Measurements from ENCODE around the gene NF1.

NF1 gene

DNA sequence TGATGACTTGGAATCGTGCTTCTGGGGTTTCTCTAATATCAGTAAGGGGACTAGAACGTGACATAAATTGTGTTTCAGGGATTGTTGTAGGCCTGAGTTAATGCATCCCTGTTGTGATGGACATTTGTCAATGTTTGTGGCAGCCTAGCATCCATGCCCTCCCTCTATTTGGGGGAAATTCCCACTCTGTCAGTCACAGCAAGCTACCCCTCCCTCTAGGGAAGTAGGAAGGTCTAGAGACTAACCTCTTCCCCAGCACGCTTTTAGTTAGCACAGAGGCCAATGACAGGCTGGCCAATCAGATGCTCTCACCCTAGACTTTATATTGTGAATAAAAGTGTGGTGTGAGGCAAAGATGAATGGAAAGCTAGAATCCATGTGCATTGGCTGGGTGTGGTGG, 32.4 kb upstream of the NF1 start:
- H3K4me3 ChIP-seq (ENCODE audit: low read length): no peak overlapping the region
- H3K36me3 ChIP-seq (replicated peaks; ENCODE audit: low read depth, low read length): no peaks in the 10 kb centered on the region
- H2AFZ ChIP-seq (ENCODE audit: low read depth, low read length): no peak overlapping the region
- H3K27ac ChIP-seq (ENCODE audit: low read length): no peak overlapping the region
- no peaks in the 10 kb centered on the region for H3K9me3 ChIP-seq (ENCODE audit: insufficient read depth, low read length)
- no peaks in the 10 kb centered on the region for H4K20me1 ChIP-seq (ENCODE audit: insufficient read depth, low read length)
- no peak overlapping the region for H3K9ac ChIP-seq (ENCODE audit: low read length)
- no peak for TF ChIP-seq EZH2phosphoT487 (IDR thresholded peaks at IDR 0.05; ENCODE audit: low read depth)
- TF ChIP-seq, protein P1, sequence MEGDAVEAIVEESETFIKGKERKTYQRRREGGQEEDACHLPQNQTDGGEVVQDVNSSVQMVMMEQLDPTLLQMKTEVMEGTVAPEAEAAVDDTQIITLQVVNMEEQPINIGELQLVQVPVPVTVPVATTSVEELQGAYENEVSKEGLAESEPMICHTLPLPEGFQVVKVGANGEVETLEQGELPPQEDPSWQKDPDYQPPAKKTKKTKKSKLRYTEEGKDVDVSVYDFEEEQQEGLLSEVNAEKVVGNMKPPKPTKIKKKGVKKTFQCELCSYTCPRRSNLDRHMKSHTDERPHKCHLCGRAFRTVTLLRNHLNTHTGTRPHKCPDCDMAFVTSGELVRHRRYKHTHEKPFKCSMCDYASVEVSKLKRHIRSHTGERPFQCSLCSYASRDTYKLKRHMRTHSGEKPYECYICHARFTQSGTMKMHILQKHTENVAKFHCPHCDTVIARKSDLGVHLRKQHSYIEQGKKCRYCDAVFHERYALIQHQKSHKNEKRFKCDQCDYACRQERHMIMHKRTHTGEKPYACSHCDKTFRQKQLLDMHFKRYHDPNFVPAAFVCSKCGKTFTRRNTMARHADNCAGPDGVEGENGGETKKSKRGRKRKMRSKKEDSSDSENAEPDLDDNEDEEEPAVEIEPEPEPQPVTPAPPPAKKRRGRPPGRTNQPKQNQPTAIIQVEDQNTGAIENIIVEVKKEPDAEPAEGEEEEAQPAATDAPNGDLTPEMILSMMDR (IDR thresholded peaks at IDR 0.05; ENCODE audit: low read depth, low read length): no peak
- H3K4me1 ChIP-seq (ENCODE audit: low read length): peaks cover 14% of the 10 kb centered on the region
- H3K4me2 ChIP-seq (ENCODE audit: low read length): no peak overlapping the region
- H3K79me2 ChIP-seq (ENCODE audit: low read length): no peaks in the 10 kb centered on the region
- H3K27me3 ChIP-seq (ENCODE audit: low read depth, low read length): 0 out of 2 replicates have a peak, but pooled peaks cover 4% of the 10 kb centered on the region

DNA sequence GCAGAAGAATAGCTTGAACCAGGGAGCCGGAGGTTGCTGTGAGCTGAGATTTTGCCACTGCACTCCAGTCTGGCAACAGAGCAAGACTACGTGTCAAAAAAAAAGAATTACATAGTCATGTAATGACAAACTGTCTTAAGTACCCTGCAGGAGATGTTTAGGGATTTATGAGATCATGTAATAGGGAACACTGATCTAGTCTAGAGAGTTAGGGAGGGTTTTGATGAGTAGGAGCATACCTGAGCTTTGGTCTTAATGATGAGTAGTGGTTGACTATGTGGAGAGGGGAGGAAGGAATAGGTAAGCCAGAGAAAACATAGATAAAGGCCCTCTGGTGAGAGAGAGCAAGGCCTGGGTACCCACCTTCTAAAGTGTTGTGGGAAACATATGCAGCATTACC, 30.1 kb upstream of the NF1 start:
- H3K27me3 ChIP-seq (ENCODE audit: low read depth, low read length): 0 out of 2 replicates have a peak, but pooled peaks cover 4% of the 10 kb centered on the region
- TF ChIP-seq, protein P1 (IDR thresholded peaks at IDR 0.05; ENCODE audit: low read depth, low read length): no peak
- no peak for TF ChIP-seq EZH2phosphoT487 (IDR thresholded peaks at IDR 0.05; ENCODE audit: low read depth)
- H3K36me3 ChIP-seq (replicated peaks; ENCODE audit: low read depth, low read length): no peaks in the 10 kb centered on the region

DNA sequence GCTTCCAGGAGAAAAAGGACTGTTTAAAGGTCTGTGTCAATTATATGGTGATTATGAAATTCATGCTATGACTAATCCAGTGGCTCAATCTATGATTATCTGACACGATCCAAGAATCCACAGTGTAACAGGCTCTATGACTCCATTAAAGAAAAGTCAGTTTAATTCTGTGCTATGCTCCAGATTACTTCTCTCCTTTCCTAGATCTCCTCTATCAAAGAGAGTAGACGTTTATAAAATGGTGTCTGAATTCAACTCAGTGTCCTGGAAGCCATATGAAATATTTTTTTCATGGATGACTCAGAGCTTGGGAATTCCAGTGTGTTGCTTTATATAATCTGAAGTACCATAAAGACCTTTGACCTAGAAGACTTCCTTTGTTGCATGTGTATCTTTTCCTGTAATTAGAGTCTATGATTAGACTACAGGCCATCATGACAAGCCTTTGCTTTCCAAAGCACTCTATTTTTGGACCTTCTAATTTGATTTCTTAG, 27.0 kb upstream of the NF1 start:
- Histone ChIP-seq H3K4me1 (ENCODE audit: low read length) (no peaks in the 10 kb centered on the region), H3K4me3 (ENCODE audit: low read length) (no peak overlapping the region), H2AFZ (ENCODE audit: low read depth, low read length) (no peak overlapping the region), H3K9me3 (ENCODE audit: insufficient read depth, low read length) (no peaks in the 10 kb centered on the region), H3K36me3 (replicated peaks; ENCODE audit: low read depth, low read length) (no peaks in the 10 kb centered on the region), H3K27me3 (ENCODE audit: low read depth, low read length) (0 out of 2 replicates have a peak, but pooled peaks cover 4% of the 10 kb centered on the region), H4K20me1 (ENCODE audit: insufficient read depth, low read length) (no peaks in the 10 kb centered on the region), H3K79me2 (ENCODE audit: low read length) (no peaks in the 10 kb centered on the region), H3K4me2 (ENCODE audit: low read length) (no peak overlapping the region), H3K9ac (ENCODE audit: low read length) (no peak overlapping the region), H3K27ac (ENCODE audit: low read length) (no peak overlapping the region)
- TF ChIP-seq EZH2phosphoT487 (IDR thresholded peaks at IDR 0.05; ENCODE audit: low read depth): no peak
- TF ChIP-seq, protein P1 (IDR thresholded peaks at IDR 0.05; ENCODE audit: low read depth, low read length): no peak

More for the DNA sequence above, 30.1 kb upstream of the NF1 start:
- Histone ChIP-seq H3K4me3 (ENCODE audit: low read length) (no peak overlapping the region), H3K4me1 (ENCODE audit: low read length) (peaks cover 6% of the 10 kb centered on the region), H3K9me3 (ENCODE audit: insufficient read depth, low read length) (no peaks in the 10 kb centered on the region), H3K79me2 (ENCODE audit: low read length) (no peaks in the 10 kb centered on the region), H3K9ac (ENCODE audit: low read length) (no peak overlapping the region), H4K20me1 (ENCODE audit: insufficient read depth, low read length) (no peaks in the 10 kb centered on the region), H3K4me2 (ENCODE audit: low read length) (no peak overlapping the region), H3K27ac (ENCODE audit: low read length) (no peak overlapping the region), H2AFZ (ENCODE audit: low read depth, low read length) (no peak overlapping the region)

DNA sequence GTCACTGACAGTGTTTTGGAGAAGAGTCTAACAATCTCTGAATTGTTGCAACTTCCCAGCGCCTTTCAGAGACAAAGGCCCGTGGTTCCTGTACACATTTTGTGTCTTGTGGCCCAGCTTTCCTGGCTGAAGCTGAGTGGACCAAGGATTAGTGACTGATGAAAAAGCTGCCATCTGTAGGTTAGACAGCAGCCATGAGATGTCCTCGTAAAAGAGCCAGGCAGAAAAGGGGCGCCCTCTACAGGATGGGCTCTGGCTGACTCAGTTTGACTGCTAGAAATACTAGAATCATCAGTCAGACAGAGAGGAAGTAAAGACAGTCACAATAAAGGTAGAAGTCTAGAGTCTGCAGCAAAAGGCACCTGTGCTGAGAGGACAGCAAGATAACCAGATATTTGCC, 26.5 kb upstream of the NF1 start:
- no peak overlapping the region for H3K4me3 ChIP-seq (ENCODE audit: low read length)
- H3K27ac ChIP-seq (ENCODE audit: low read length): no peak overlapping the region
- no peaks in the 10 kb centered on the region for H3K79me2 ChIP-seq (ENCODE audit: low read length)
- TF ChIP-seq, protein P1 (IDR thresholded peaks at IDR 0.05; ENCODE audit: low read depth, low read length): peak; percentile 80
- no peak for TF ChIP-seq EZH2phosphoT487 (IDR thresholded peaks at IDR 0.05; ENCODE audit: low read depth)
- H3K27me3 ChIP-seq (ENCODE audit: low read depth, low read length): 0 out of 2 replicates have a peak, but pooled peaks cover 4% of the 10 kb centered on the region
- H3K36me3 ChIP-seq (replicated peaks; ENCODE audit: low read depth, low read length): no peaks in the 10 kb centered on the region
- H3K4me1 ChIP-seq (ENCODE audit: low read length): no peaks in the 10 kb centered on the region
- H3K4me2 ChIP-seq (ENCODE audit: low read length): no peak overlapping the region
- H4K20me1 ChIP-seq (ENCODE audit: insufficient read depth, low read length): no peaks in the 10 kb centered on the region
- H3K9ac ChIP-seq (ENCODE audit: low read length): no peak overlapping the region
- no peaks in the 10 kb centered on the region for H3K9me3 ChIP-seq (ENCODE audit: insufficient read depth, low read length)
- 0 out of 2 replicates have a peak overlapping the region, but pooled peaks have one; percentile 42 for H2AFZ ChIP-seq (ENCODE audit: low read depth, low read length)

All from OCI-LY3 (cell line).